RPMI7951 (cell line): ENCODE results near the gene MBD2. TPM values are rescaled to one million over a fixed set of nuclear protein-coding genes. Genes with fewer than 3 reads are reported as not detected.
A peak's percentile ranks its signal among the peaks of the same experiment; 100 is the strongest.

Experiments used
- DNase-seq: peaks from one replicate; pipeline ENCODE4 v3.0.0-alpha.2; 2012; ENCODE audit warnings: low read depth
- total RNA-seq: library from RNA; depleted of rRNA; stranded (reverse); fragments of >200 nt; shearing (Covaris generic); gene quantifications from 2 replicates; pipeline ENCODE4 v1.2.3, GENCODE V29; 2014; rRNA removed

Gene MBD2
- total RNA-seq, 1 experiment from 2014 or later: 24.9 TPM

DNA sequence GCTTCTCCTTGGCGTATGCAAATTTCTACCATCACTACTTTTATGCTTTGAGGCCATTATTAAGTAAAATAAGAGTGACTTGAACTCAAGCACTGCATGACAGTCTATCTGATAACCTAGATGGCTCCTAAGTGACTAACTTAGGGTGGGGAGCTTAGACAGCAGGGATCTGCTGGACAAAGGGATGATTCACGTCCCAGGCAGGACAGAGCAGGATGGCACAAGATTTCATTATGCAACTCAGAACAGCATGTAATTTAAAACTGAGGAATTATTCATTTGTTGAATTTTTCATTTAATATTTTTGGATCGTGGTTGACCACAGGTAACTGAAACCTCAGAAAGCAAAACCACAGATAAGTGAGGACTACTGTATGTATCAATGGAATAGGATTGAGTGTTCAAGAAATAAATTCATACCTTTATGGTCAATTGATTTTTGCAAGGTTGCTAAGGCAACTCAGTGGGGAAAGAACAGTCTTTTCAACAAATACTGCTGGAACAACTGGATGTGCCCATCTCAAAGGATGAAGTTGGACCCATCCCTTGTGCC lies 115.3 kb downstream of the MBD2 start:
- peak; percentile 6 for DNase-seq

GRCh38 chr18:54102123-54102522 lies 122.3 kb downstream of the MBD2 start:
- no peak for DNase-seq

Other genes with a start within 250 kb of the MBD2 start
- gene POLI, start 44.8 kb upstream of the MBD2 start, total RNA-seq: 12.9 and 22.2 TPM in 2 replicates
- gene STARD6, start 133.2 kb upstream of the MBD2 start, total RNA-seq: 0.84 and 0.88 TPM in 2 replicates
- 7.6 and 10.1 TPM in 2 replicates for gene C18orf54, start 133.2 kb upstream of the MBD2 start, total RNA-seq